A549 (cell line): ENCODE measurements around the gene RNF17.

ENCODE experiments used
- ATOH8 ChIP-seq: fragments of 250-450 bp; sonication (Bioruptor Pico); IDR thresholded peaks from 2 replicates; pipeline ENCODE4 v1.5.0; 2020; ENCODE audit warnings: low read depth, mild to moderate bottlenecking, moderate library complexity
- BHLHE40 ChIP-seq: IDR thresholded peaks from 2 replicates; pipeline ENCODE4 v1.6.1; 2012; ENCODE audit warnings: low read depth, low read length, inconsistent platforms
- CTCF ChIP-seq: fragments of >200 bp; sonication (Bioruptor Twin); formaldehyde crosslinking; IDR thresholded peaks from 3 replicates; pipeline ENCODE4 v1.5.1; 2016
- JUN ChIP-seq, 2 experiments: fragments of >200 bp; sonication (Bioruptor Twin); formaldehyde crosslinking; IDR thresholded peaks; 2 replicates in 1 of 2; 3 replicates in 1 of 2; pipeline ENCODE4 v1.6.1; 2016 to 2017
- MYC ChIP-seq: IDR thresholded peaks from 2 replicates; pipeline ENCODE4 v1.6.1; 2012; ENCODE audit warnings: mild to moderate bottlenecking, inconsistent platforms, low read length, improper control_type of control experiment, borderline replicate concordance
- RCOR1 ChIP-seq: fragments of 150-350 bp; IDR thresholded peaks from 2 replicates; pipeline ENCODE4 v1.6.1; 2014; ENCODE audit warnings: antibody characterized with exemption, low read length, low read depth
- ZNF302 ChIP-seq: fragments of 250-450 bp; sonication (Bioruptor Pico); IDR thresholded peaks from 2 replicates; pipeline ENCODE4 v1.9.0; 2021; ENCODE audit warnings: inconsistent platforms, mild to moderate bottlenecking, moderate library complexity

GRCh38 chr13:24906268-24906667, 142.3 kb downstream of the RNF17 start:
- no peak for TF ChIP-seq ATOH8 (CRISPR knock-in tag)
- no peak for TF ChIP-seq BHLHE40
- no peak for TF ChIP-seq CTCF
- no peak for TF ChIP-seq JUN (IDR thresholded peaks at IDR 0.05)
- no peak for TF ChIP-seq RCOR1
- TF ChIP-seq MYC = no peak
- TF ChIP-seq ZNF302 = no peak
